Activated CD4-positive, alpha-beta T cell treated with anti-CD3 and anti-CD28 coated beads, Interleukin-10, Interleukin-2, amounts not matched to agents 100 ng/mL and 50 ng/mL, durations not matched to agents 16 hours and 8 hours (primary cell): ENCODE results near the gene CAMP.
"Not testable (repeated sequence)": the region's sequence is repeated elsewhere in the genome, so short reads cannot be mapped to it uniquely, and the experiment has no call there.

Source experiments
- DNase-seq: peaks from one replicate; pipeline ENCODE4 v3.0.0-alpha.2; 2020

Gene CAMP, protein sequence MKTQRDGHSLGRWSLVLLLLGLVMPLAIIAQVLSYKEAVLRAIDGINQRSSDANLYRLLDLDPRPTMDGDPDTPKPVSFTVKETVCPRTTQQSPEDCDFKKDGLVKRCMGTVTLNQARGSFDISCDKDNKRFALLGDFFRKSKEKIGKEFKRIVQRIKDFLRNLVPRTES

DNA sequence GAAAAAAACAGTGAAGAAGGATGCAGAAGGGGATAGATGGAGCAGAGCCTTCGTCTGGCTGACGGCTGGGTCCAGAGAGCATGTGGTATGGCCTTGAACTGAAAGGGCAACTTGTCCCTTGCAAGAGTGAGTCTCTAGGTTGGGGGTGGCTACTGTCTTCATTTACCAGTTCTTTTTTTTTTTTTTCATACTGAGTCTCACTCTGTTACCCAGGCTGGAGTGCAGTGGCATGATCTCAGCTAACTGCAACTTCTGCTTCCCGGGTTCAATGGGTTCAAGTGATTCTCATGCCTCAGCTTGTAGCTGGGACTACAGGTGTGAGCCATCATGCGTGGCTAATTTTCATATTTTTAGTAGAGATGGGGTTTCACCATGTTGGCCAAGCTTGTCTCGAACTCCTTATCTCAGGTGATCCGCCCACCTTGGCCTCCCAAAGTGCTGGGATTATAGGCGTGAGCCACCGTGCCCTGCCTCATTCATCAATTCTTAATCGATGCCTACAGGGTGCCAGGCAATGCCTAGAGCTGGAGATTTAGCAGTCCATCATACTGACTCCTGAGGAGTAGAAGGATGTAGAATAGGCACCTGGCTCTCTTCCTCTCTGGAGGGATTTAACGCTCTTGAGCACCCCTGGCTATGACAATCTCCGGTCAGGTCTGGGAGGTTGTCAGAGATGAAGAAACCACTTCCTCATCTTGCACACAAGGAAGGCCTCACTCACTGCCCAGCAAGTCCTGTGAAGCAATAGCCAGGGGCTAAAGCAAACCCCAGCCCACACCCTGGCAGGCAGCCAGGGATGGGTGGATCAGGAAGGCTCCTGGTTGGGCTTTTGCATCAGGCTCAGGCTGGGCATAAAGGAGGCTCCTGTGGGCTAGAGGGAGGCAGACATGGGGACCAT is at the start of gene CAMP:
Gene CAMP (plus strand): TSS at position 880 of the 898 bp plus-strand sequence. CDS start 17 bp downstream, at position 897.
- no peak for DNase-seq

DNA sequence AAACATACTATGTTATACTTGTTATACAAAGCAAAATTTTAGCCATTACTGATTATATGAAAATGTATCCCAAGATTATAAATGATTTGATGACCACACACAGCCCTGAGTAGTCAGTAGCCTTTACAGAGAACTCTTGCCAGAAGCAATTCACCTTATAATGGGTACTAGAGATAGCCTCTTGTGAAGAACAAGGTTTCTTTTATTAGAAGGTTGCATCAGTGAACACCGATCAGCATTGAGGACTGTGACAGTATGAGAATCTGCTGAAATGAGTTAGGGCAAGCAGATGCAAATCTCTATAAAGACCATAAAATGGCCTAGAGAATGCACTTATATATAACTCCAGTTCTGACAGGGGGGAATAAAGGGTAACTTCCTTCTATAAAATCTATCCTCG is 45.2 kb upstream of the CAMP start:
- no peak for DNase-seq

- no peak for DNase-seq
Observed at GRCh38 chr3:48180021-48180420, 43.3 kb upstream of the CAMP start.

DNA sequence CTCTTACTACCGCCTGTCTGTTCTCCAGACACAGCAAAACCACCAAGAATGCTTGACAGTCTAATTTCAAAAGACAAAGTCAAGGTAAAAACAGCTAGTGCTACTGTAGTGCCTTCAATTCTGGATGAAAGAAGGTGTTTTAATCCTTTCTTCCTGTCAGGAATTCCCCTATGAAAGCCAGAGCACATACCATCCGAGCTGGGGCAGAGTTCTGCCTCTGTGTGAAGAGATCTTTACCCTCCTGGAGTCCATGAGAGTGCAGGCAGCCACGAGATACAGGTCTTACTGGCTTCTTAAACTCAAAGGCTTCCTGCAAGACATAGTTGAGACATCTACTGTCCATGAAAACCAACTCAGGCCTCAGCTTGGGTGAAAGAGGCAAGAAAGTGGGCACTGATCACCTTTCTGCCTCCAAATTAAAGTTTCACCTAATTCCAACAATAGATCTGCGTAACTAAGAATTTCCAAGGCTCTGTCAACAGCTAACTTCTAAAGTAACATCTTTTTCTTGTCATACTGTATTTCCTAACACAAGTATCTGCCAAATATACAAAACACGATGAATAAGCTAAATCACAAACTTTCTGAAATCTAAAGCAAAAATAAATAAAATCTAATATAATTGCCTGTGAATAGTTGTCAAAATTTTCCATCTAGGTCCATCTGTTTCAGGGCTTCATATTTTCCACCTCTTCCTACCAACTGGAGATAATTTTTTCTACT is 42.6 kb upstream of the CAMP start:
- no peak for DNase-seq

DNA sequence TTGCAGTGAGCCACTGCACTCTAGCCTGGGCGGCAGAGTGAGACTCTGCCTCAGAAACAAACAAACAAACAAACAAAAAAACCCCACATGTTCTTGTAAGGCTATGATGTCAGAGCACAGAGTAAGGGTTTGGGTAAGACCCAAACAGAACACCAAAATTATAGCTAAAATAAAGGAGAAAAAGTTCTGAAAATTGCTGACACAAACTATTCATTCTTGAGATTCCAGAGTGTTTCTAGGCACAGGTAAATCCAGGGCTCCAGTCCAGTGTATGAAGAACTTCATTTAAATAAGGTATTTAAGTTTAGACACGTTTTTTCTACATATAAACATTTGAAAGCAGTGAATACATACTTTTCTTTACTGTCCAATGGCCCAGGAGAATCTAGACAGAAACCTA is 39.0 kb upstream of the CAMP start:
- no peak for DNase-seq

DNA sequence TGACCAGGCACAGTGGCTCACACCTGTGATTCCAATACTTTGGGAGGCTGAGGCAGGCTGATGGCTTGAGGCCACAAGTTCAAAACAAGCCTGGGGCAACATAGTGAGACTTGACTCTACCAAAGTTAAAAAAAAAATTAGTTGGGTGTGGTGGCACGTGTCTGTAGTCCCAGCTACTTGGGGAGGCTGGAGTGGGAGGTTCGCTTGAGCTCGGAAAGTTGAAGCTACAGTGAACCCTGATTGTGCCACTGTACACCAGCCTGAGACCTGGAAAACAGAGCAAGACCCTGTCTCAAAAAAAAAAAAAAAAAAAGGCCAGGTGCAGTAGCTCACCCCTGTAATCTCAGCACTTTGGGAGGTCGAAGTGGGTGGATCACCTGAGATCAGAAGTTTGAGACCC is 38.2 kb upstream of the CAMP start:
- DNase-seq: no peak

GRCh38 chr3:48186631-48187300 is 36.5 kb upstream of the CAMP start:
- peak; percentile 7 for DNase-seq

DNA sequence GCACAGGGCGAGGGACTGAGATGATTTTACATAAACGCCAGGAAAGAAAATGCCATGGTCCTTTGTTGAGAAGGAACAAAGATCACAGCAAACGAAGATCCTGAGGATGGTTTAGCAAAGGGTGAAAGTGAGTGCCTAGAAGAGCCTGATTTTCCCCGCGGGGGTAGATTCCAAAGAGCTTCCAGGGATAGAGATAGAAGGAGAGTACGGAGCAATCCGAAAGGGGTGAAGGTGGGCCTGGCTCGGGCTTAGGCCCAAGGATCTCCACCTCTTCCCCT is 36.1 kb upstream of the CAMP start:
- no peak for DNase-seq

GRCh38 chr3:48187579-48188265 is 35.6 kb upstream of the CAMP start:
- DNase-seq: no peak

- DNase-seq: peak; percentile 99
Observed at GRCh38 chr3:48188266-48189201, 34.8 kb upstream of the CAMP start, which contains the start of gene CDC25A. Gene CDC25A (minus strand): TSS chr3:48188417. CDS start chr3:48187947, 470 bp downstream.

DNA sequence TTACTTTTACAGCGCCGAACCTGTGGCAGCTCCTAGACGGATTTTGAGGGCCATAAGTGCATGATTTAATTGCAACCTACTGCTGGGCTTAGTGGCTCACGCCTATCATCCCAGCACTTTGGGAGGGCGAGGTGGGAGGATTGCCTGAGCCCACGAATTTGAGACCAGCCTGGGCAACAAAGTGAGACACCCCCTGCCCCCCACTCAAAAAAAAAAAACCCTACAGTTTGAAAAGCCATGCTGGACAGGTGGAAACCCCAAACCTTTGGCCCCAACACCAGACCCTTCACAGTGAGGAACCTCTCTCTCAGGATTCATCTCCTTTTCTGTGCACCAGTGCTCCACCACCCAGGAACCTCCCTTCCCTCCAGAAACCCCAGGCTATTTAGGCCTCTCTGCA is 34.0 kb upstream of the CAMP start:
- no peak for DNase-seq

DNA sequence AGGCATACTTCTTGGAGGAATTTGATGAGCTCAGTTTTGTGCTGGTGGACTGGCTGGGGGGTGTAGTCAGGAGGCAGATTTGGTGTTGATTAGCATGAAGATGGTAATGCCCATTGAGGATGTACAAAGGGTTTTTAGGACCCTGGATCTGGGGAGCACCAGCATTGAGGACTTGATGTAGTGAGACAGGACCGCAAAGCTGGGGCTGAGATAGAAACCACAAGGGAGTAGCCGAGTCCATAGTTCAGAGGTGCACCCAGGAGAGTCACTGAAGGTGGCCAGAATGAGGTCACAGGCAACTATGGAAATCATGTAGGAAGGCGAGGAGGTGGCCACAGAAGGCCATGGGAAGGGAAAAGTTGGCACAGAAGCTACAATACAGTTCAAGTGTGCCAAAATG is 32.4 kb upstream of the CAMP start:
- no peak for DNase-seq

DNA sequence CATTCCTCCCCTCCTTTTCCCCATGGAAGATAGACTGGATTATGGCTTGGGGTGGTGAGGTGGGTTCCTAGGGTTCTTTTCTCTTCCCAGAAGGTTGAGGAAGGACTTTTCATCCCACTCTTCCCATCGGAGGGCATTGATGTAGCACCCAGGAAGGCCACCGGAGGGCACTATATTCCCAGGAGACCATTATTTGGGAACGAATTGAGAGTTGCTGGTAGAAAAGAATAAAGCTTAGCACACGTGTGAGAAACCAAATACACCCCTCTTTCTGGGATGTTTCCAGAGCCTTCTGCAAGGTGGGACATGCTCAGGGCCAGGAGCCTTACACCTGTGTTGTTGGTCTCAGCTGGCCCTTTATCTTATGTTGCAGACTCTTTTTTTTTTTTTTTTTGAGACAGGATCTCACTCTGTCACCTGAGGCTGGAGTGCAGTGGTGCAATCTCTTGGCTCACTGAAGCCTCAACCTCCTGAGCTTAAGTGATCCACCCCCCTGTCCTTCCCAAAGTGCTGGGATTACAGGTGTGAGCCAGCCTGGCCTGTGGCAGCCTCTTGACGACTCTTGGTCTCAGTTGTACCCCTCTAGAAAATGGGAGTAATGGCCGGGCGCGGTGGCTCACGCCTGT is 28.7 kb upstream of the CAMP start:
- DNase-seq: peak; percentile 32

GRCh38 chr3:48196611-48197010 is 26.7 kb upstream of the CAMP start:
- no peak for DNase-seq

DNA sequence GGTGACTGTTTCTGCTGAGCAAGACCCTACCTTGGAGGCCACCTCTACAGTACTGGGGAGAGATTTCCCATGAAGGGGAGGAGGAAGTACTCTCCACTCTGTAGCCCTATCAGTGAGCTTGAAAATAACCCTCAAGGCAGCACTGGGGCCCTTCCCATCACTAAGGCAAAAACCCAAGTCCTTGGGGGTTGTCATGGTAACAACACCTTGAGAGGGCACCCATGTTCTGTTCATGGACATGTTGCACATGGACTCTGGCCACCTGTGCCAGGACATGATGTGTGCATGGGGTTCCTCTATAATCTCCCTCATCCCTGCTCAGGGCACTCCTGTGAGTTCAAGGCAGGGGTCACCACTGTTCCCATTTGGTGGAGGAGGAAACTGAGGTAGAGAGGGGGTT is 24.2 kb upstream of the CAMP start:
- no peak for DNase-seq

DNA sequence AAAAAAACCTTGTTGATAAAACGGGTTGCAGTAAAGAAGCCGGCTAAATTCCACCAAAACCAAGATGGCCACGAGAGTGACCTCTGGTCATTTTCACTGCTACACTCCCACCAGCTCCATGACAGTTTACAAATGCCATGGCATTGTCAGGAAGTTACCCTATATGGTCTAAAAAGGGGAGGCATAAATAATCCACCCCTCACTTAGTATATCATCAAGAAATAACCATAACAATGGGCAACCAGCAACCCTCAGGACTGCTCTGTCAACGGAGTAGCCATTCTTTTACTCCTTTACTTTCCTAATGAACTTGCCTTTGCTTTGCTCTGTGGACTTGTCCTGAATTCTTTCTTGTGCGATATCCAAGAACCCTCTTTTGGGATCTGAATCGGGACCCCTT is 20.7 kb upstream of the CAMP start:
- no peak for DNase-seq

- no peak for DNase-seq
Observed at GRCh38 chr3:48208076-48208475, 15.2 kb upstream of the CAMP start.

- DNase-seq: no peak
Observed at GRCh38 chr3:48209445-48209844, 13.8 kb upstream of the CAMP start.

DNA sequence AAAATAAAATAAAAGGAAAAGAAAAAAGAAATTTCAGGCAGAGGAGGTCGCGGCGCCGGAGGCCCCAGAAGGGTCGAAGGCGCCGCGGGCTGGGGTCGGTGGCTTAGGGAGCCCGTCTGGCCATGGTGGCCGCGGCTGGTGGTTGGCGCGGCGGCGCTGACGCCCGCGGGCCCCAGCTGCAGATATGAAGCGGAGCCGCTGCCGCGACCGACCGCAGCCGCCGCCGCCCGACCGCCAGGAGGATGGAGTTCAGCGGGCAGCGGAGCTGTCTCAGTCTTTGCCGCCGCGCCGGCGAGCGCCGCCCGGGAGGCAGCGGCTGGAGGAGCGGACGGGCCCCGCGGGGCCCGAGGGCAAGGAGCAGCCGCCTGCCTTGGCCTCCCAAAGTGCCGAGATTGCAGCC is 12.8 kb upstream of the CAMP start:
- DNase-seq: not testable (repeated sequence)

GRCh38 chr3:48211776-48212175 is 11.5 kb upstream of the CAMP start:
- DNase-seq: not testable (repeated sequence)

DNA sequence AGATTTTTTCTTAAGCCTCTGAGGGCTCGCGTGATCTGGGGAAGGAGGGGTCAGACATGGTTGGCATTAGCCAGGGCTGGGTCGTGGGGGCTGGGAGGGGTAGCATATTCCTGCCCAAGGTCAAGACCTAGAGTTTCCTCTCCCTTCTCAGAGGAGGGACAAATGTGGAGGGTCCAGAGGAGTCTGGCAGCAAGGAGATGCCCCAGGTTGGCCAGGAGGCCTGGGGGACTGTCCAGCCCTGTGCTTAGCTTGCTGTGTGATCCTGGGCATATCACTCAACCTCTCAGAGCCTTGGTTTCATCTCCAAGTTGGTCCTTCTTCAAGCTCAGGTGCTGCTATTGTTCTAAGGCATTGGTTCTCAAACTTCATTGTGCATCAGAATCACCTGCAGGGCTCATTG is 9.1 kb upstream of the CAMP start:
- DNase-seq: no peak
